ENCODE results near the gene YRDC.

DNA sequence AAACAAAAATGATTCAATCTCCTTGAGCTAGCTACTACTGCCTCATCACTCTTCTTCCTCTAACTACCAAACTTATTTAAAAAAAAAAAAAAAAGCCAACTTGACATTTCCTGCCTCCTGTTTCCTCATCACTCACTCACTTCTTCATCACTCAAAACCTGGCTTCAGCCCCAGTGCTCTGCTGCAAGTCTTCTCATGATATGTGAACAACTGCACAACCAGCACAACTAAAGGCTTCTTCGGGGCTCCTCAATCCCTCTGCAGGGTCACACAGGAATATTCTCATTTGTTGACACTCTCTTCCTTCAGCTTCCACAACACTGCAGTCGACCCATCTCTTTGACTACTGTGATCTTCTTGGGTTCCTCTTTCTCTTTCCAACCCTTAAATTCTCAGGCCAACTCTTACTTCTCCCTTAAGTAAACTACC lies 43.8 kb upstream of the YRDC start:
- TF ChIP-seq EZH2 (IDR thresholded peaks at IDR 0.05; ENCODE audit: low read length, unreplicated experiment) = no peak
- TF ChIP-seq CTCF (conservative IDR thresholded peaks at IDR 0.05; ENCODE audit: low read depth, low read length) = no peak

Data from PC-3 (cell line).